Osteoblast (primary cell): ENCODE measurements around the gene HCN1. TPM values are rescaled to one million over a fixed set of nuclear protein-coding genes. Genes with fewer than 3 reads are reported as not detected.
"Not testable (repeated sequence)": the region's sequence is repeated elsewhere in the genome, so short reads cannot be mapped to it uniquely, and the experiment has no call there.

ENCODE experiments used
- DNase-seq: peaks from one replicate; pipeline ENCODE4 v3.0.0; 2011; ENCODE audit warnings: low spot score, mixed read lengths; ENCODE audit not compliant: insufficient read length; ENCODE audit errors: missing footprints
- H2AFZ ChIP-seq: 2 replicates; pipeline ENCODE4 v1.6.0; 2011; ENCODE audit warnings: mild to moderate bottlenecking, low read length
- H3K27ac ChIP-seq: 2 replicates; pipeline ENCODE4 v1.5.1; 2011; ENCODE audit warnings: mild to moderate bottlenecking, low read depth, low read length, moderate library complexity
- H3K27me3 ChIP-seq: 2 replicates; pipeline ENCODE4 v1.6.0; 2012; ENCODE audit warnings: mild to moderate bottlenecking, control low read depth, inconsistent platforms, low read length, moderate library complexity; ENCODE audit not compliant: insufficient read depth
- H3K36me3 ChIP-seq: 2 replicates; pipeline ENCODE4 v1.5.1; 2011; ENCODE audit warnings: mild to moderate bottlenecking, low read length, control low read depth, moderate library complexity; ENCODE audit not compliant: insufficient read depth
- H3K4me1 ChIP-seq: 2 replicates; pipeline ENCODE4 v1.5.1; 2011; ENCODE audit warnings: mild to moderate bottlenecking, low read length, control low read depth, moderate library complexity; ENCODE audit not compliant: insufficient read depth
- H3K4me2 ChIP-seq: 2 replicates; pipeline ENCODE4 v1.6.0; 2011; ENCODE audit warnings: mild to moderate bottlenecking, low read length; ENCODE audit not compliant: insufficient read depth
- H3K4me3 ChIP-seq: fragments of 200-600 bp; sonication (generic); 3 replicates; pipeline ENCODE4 v1.5.1; 2012; ENCODE audit warnings: mild to moderate bottlenecking, low read length, inconsistent platforms; ENCODE audit not compliant: insufficient read depth
- H3K79me2 ChIP-seq: 2 replicates; pipeline ENCODE4 v1.6.0; 2012; ENCODE audit warnings: mild to moderate bottlenecking, low read length, control low read depth, inconsistent platforms; ENCODE audit not compliant: insufficient read depth
- H3K9me3 ChIP-seq: 2 replicates; pipeline ENCODE4 v1.5.1; 2011; ENCODE audit warnings: low read depth, low read length, control low read depth
- H4K20me1 ChIP-seq: 2 replicates; pipeline ENCODE4 v1.6.0; 2012; ENCODE audit warnings: mild to moderate bottlenecking, low read length, control low read depth; ENCODE audit not compliant: insufficient read depth
- total RNA-seq: library from RNA; depleted of rRNA; stranded (reverse); fragments of >200 nt; gene quantifications from 2 replicates; pipeline ENCODE4 v1.2.3, GENCODE V29; 2012
- TF ChIP-seq, protein P1 (sequence below): IDR thresholded peaks from 2 replicates; pipeline ENCODE4 v1.5.1; 2011; ENCODE audit warnings: mild to moderate bottlenecking, low read depth, low read length, moderate library complexity; ENCODE audit errors: extremely low read depth

Gene HCN1
- total RNA-seq, 1 donor = not detected

DNA sequence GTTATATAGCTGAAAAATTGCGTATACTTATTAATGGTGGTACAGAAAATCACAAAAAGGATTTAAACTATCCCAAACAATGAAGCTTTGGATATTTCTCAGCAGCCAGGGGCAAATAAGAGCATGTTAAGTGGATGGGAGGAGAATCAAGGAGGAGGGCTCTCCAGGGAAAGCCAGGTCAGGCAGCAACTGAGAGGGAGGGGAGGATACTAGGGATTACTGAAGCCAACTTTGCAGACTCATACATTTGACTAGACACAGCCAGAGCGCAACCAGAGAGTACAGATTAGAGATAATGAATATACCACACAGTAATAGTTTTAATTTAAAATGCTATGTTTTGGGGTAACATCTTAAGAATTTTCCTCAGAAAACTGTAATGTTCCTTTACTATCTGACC lies 360.2 kb downstream of the HCN1 start:
- DNase-seq = no peak
- no peaks in the 10 kb centered on the region for H3K9me3 ChIP-seq
- H3K4me1 ChIP-seq = no peaks in the 10 kb centered on the region
- no peaks in the 10 kb centered on the region for H4K20me1 ChIP-seq
- no peak overlapping the region for H2AFZ ChIP-seq
- TF ChIP-seq, protein P1, sequence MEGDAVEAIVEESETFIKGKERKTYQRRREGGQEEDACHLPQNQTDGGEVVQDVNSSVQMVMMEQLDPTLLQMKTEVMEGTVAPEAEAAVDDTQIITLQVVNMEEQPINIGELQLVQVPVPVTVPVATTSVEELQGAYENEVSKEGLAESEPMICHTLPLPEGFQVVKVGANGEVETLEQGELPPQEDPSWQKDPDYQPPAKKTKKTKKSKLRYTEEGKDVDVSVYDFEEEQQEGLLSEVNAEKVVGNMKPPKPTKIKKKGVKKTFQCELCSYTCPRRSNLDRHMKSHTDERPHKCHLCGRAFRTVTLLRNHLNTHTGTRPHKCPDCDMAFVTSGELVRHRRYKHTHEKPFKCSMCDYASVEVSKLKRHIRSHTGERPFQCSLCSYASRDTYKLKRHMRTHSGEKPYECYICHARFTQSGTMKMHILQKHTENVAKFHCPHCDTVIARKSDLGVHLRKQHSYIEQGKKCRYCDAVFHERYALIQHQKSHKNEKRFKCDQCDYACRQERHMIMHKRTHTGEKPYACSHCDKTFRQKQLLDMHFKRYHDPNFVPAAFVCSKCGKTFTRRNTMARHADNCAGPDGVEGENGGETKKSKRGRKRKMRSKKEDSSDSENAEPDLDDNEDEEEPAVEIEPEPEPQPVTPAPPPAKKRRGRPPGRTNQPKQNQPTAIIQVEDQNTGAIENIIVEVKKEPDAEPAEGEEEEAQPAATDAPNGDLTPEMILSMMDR = no peak
- no peaks in the 10 kb centered on the region for H3K27me3 ChIP-seq
- no peak overlapping the region for H3K4me3 ChIP-seq
- H3K79me2 ChIP-seq = no peaks in the 10 kb centered on the region
- no peak overlapping the region for H3K4me2 ChIP-seq
- H3K36me3 ChIP-seq = no peaks in the 10 kb centered on the region
- H3K27ac ChIP-seq = no peak overlapping the region

DNA sequence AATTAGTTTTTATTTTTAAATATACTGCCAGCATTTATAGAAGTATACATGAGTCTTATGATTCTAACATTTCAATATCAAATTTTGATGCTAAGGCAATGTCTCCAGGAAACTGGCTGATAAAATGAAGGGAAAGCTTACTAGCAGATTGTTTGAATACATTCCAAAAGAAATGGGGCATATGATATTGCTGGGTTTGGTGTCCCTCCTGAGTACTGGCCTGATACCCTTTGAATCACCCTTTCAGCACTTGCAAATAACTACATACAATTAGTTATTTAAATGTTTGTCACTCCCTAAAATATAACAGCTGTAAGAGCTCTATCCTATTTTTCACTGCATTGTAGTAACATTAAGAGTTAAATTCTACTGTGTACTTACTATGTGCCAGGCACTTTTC lies 360.8 kb downstream of the HCN1 start:
- H3K9me3 ChIP-seq = no peaks in the 10 kb centered on the region
- DNase-seq = no peak
- no peaks in the 10 kb centered on the region for H3K4me1 ChIP-seq
- no peak overlapping the region for H3K4me2 ChIP-seq
- no peaks in the 10 kb centered on the region for H4K20me1 ChIP-seq
- H2AFZ ChIP-seq = no peak overlapping the region
- no peak overlapping the region for H3K4me3 ChIP-seq
- no peak overlapping the region for H3K27ac ChIP-seq
- no peaks in the 10 kb centered on the region for H3K36me3 ChIP-seq
- no peaks in the 10 kb centered on the region for H3K79me2 ChIP-seq
- H3K27me3 ChIP-seq = no peaks in the 10 kb centered on the region
- TF ChIP-seq, protein P1 = no peak

DNA sequence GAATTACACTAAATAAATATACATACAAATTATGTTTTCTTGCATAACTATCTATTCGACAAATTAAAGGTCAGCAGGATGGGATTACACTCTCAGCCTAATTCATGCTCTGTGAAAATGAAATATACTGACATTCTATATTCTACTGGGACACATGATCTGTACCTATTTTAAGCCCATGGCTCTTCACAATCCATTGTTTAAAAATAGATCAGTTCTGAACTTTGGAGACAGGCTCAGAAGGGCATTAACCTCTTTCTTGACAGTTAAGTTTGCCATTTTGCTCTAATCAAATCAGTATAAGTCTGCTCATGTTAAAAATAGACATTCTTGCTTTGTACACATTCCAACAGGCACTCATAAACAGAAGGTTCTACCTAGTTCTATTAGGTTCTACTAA lies 361.2 kb downstream of the HCN1 start:
- no peaks in the 10 kb centered on the region for H3K4me1 ChIP-seq
- no peak overlapping the region for H3K27ac ChIP-seq
- H4K20me1 ChIP-seq = no peaks in the 10 kb centered on the region
- no peak overlapping the region for H3K4me3 ChIP-seq
- H3K27me3 ChIP-seq = no peaks in the 10 kb centered on the region
- H3K4me2 ChIP-seq = no peak overlapping the region
- no peaks in the 10 kb centered on the region for H3K36me3 ChIP-seq
- no peak for DNase-seq
- TF ChIP-seq, protein P1 = no peak
- no peaks in the 10 kb centered on the region for H3K79me2 ChIP-seq
- H2AFZ ChIP-seq = no peak overlapping the region
- H3K9me3 ChIP-seq = no peaks in the 10 kb centered on the region

DNA sequence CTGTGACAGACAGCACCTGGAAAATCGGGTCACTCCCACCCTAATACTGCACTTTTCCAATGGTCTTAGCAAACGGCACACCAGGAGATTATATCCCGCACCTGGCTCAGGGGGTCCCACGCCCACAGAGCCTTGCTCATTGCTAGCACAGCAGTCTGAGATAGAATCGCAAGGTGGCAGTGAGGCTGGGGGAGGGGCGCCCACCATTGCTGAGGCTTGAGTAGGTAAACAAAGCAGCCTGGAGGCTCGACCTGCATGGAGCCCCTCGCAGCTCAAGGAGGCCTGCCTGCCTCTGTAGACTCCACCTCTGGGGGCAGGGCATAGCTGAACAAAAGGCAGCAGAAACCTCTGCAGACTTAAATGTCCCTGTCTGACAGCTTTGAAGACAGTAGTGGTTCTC lies 383.6 kb downstream of the HCN1 start:
- not testable (repeated sequence) for H3K79me2 ChIP-seq, H3K27me3 ChIP-seq, H4K20me1 ChIP-seq, DNase-seq, H3K27ac ChIP-seq, H3K4me1 ChIP-seq, H3K4me3 ChIP-seq, H3K9me3 ChIP-seq, H2AFZ ChIP-seq, H3K36me3 ChIP-seq, H3K4me2 ChIP-seq
